Adrenal gland (tissue), 5 donors: Measurements from ENCODE around the gene TCP11.

Experiments used
- CTCF ChIP-seq, 6 experiments: fragments of 450-650 bp in 4 of 6; fragments of 200-600 bp in 2 of 6; sonication (generic) in 1 of 6; IDR thresholded peaks; 1 replicate in 5 of 6; 2 replicates in 1 of 6; pipeline versions ENCODE4 v1.5.1 to v1.8.0; 2016 to 2021; ENCODE audit warnings: antibody characterized with exemption in 6 of 6, mild to moderate bottlenecking in 2 of 6, moderate library complexity in 1 of 6
- POLR2A ChIP-seq, 2 donors: fragments of 450-650 bp; IDR thresholded peaks; one replicate each; pipeline ENCODE4 v1.6.1; 2017; ENCODE audit warnings: antibody characterized with exemption in 2 of 2, mild to moderate bottlenecking in 2 of 2, moderate library complexity in 1 of 2
- donor health status: DM: no; HTN: no; CAD: no.

- TF ChIP-seq CTCF (IDR thresholded peaks at IDR 0.05) (no peak), POLR2A (IDR thresholded peaks at IDR 0.05) (no peak)
These were observed 57.1 kb downstream of the TCP11 start for GRCh38 chr6:35084041-35084491.
